MCF 10A (cell line): Measurements from ENCODE around the gene ADSS1. TPM values are rescaled to one million over a fixed set of nuclear protein-coding genes. Genes with fewer than 3 reads are reported as not detected.
A peak's percentile ranks its signal among the peaks of the same experiment; 100 is the strongest.

ENCODE experiments used
- BruUV-seq: library from RNA; stranded (reverse); fragments of 400-500 nt; replicated peaks from 2 replicates; lab custom pipeline; 2021; lab: Mats Ljungman, UMichigan
- CTCF ChIA-PET: fragments of 300-600 bp; sonication (Branson Sonifier 250); formaldehyde crosslinking; extraction: SDS; loops from one replicate; lab custom pipeline; 2021; ENCODE audit warnings: antibody characterized with exemption, inconsistent platforms; lab: Yijun Ruan, JAX
- POLR2A ChIA-PET: fragments of 300-600, 350-650 bp; sonication (Branson Sonifier 250); formaldehyde crosslinking; extraction: SDS; loops from one replicate; lab custom pipeline; 2020; ENCODE audit warnings: antibody characterized with exemption, inconsistent platforms; lab: Yijun Ruan, JAX
- DNase-seq: peaks from one replicate; pipeline ENCODE4 v3.0.0-alpha.2; 2018; ENCODE audit not compliant: unreplicated experiment
- H3K27ac Mint-ChIP-seq: one replicate; pipeline ENCODE4 v1.8.0; 2022; ENCODE audit warnings: mild to moderate bottlenecking, low read depth, mixed read lengths; ENCODE audit not compliant: unreplicated experiment
- H3K27me3 Mint-ChIP-seq: one replicate; pipeline ENCODE4 v1.8.0; 2022; ENCODE audit warnings: mixed read lengths; ENCODE audit not compliant: insufficient read depth, unreplicated experiment
- H3K36me3 Mint-ChIP-seq: one replicate; pipeline ENCODE4 v1.8.0; 2022; ENCODE audit warnings: mild to moderate bottlenecking, moderate library complexity, mixed read lengths; ENCODE audit not compliant: insufficient read depth, unreplicated experiment
- H3K4me1 Mint-ChIP-seq: one replicate; pipeline ENCODE4 v1.8.0; 2022; ENCODE audit warnings: mixed read lengths; ENCODE audit not compliant: insufficient read depth, unreplicated experiment
- H3K4me3 Mint-ChIP-seq: one replicate; pipeline ENCODE4 v1.8.0; 2022; ENCODE audit warnings: mild to moderate bottlenecking, moderate library complexity, mixed read lengths; ENCODE audit not compliant: unreplicated experiment
- H3K9me3 Mint-ChIP-seq: one replicate; pipeline ENCODE4 v1.8.0; 2022; ENCODE audit warnings: mixed read lengths; ENCODE audit not compliant: unreplicated experiment
- CTCF ChIP-seq: fragments of 200-600 bp; IDR thresholded peaks from one replicate; pipeline ENCODE4 v1.8.0; 2022; ENCODE audit warnings: antibody characterized with exemption, mild to moderate bottlenecking; ENCODE audit not compliant: unreplicated experiment
- intact Hi-C: fragments of 100-400 bp; cut with micrococcal nuclease; formaldehyde crosslinking; loops from 2 replicates; pipeline ENCODE4 v1.14.1; 2022
- total RNA-seq: library from RNA; stranded (reverse); gene quantifications from 2 replicates; pipeline ENCODE4 v1.2.3, GENCODE V29; 2022

The ADSS1 gene
- total RNA-seq, 1 experiment from 2014 or later, result 2.9 TPM

GRCh38 chr14:104689881-104690711, 33.9 kb upstream of the ADSS1 start:
- ChIA-PET CTCF (interaction anchor here (1.1 kb wide), 2 partner anchors 23 to 60 kb away, joined by 3 to 4 read pairs; no protein-coding TSS in a partner anchor), POLR2A (interaction anchor here (0.7 to 5.1 kb wide), 4 partner anchors 8 to 622 kb away, joined by 3 to 60 read pairs (median 4); no protein-coding TSS in a partner anchor)
- Mint-ChIP-seq H3K4me3 (peak overlapping the region; percentile 76), H3K9me3 (no peaks in the 10 kb centered on the region), H3K4me1 (peaks cover 25% of the 10 kb centered on the region), H3K27ac (no peak overlapping the region), H3K36me3 (peaks cover 6% of the 10 kb centered on the region), H3K27me3 (no peaks in the 10 kb centered on the region)
- BruUV-seq, result TSS peak; percentile 25
- no peak for TF ChIP-seq CTCF
- DNase-seq, result peak; percentile 23
- intact Hi-C loops, result loop anchor here (1.0 to 2.0 kb wide), 3 partner anchors 18 to 39 kb away; no protein-coding TSS in a partner anchor

GRCh38 chr14:104690861-104691455, 33.1 kb upstream of the ADSS1 start:
- DNase-seq, result no peak
- Mint-ChIP-seq H3K27ac (no peak overlapping the region), H3K4me1 (peaks cover 29% of the 10 kb centered on the region), H3K27me3 (no peaks in the 10 kb centered on the region), H3K9me3 (no peaks in the 10 kb centered on the region), H3K4me3 (peak overlapping the region; percentile 76), H3K36me3 (peaks cover 6% of the 10 kb centered on the region)
- ChIA-PET POLR2A (interaction anchor here (1.1 to 5.1 kb wide), 2 partner anchors 12 kb away, joined by 3 to 60 read pairs; no protein-coding TSS in a partner anchor), CTCF (interaction anchor here (0.7 to 1.1 kb wide), 2 partner anchors 10 to 59 kb away, joined by 3 to 4 read pairs; no protein-coding TSS in a partner anchor)
- intact Hi-C loops, result loop anchor here (1.0 kb wide), 1 partner anchor 26 kb away; no protein-coding TSS in a partner anchor
- TF ChIP-seq CTCF, result no peak
- BruUV-seq, result no TSS peak

- intact Hi-C loops, result no loop called here
- H3K4me1 Mint-ChIP-seq, result peaks cover 33% of the 10 kb centered on the region
- POLR2A ChIA-PET, result interaction anchor here (5.1 kb wide), 1 partner anchor 13 kb away, joined by 60 read pairs; no protein-coding TSS in a partner anchor
- BruUV-seq, result no TSS peak
- no peak for DNase-seq
- H3K9me3 Mint-ChIP-seq, result no peaks in the 10 kb centered on the region
- H3K36me3 Mint-ChIP-seq, result peaks cover 12% of the 10 kb centered on the region
- H3K27me3 Mint-ChIP-seq, result no peaks in the 10 kb centered on the region
- TF ChIP-seq CTCF, result no peak
- no peak overlapping the region for H3K27ac Mint-ChIP-seq
- peak overlapping the region; percentile 76 for H3K4me3 Mint-ChIP-seq
- CTCF ChIA-PET, result interaction anchor here (0.7 kb wide), 1 partner anchor 10 kb away, joined by 3 read pairs; no protein-coding TSS in a partner anchor
Observed at GRCh38 chr14:104691546-104692260, 32.3 kb upstream of the ADSS1 start.
